IMR-90 (cell line): ENCODE measurements around the gene DNAH17. TPM values are rescaled to one million over a fixed set of nuclear protein-coding genes. Genes with fewer than 3 reads are reported as not detected.

ENCODE experiments used
- ATAC-seq: fragments of 200-7000 bp; cut with Tn5 transposase; 2 replicates; pipeline ENCODE4 v1.9.1; 2020; ENCODE audit warnings: low read depth, mild to moderate bottlenecking, moderate library complexity
- BruUV-seq: library from RNA; stranded (reverse); fragments of 400-500 nt; replicated peaks from 2 replicates; lab custom pipeline; 2021; lab: Mats Ljungman, UMichigan
- CTCF ChIA-PET: fragments of 300-600 bp; formaldehyde crosslinking; extraction: SDS; loops from one replicate; lab custom pipeline; 2021; ENCODE audit warnings: antibody characterized with exemption; lab: Yijun Ruan, JAX
- POLR2A ChIA-PET: fragments of 300-600 bp; sonication (Branson Sonifier 250); formaldehyde crosslinking; loops from one replicate; lab custom pipeline; 2022; ENCODE audit warnings: antibody characterized with exemption; ENCODE audit not compliant: unreplicated experiment; lab: Charles Lee
- DNase-seq: peaks from one replicate; pipeline ENCODE4 v3.0.0; 2013
- H2AFZ ChIP-seq: replicated peaks from 2 replicates; pipeline ENCODE3; 2013; ENCODE audit warnings: low read length, mild to moderate bottlenecking; ENCODE audit not compliant: poor library complexity
- H2AK5ac ChIP-seq: 2 replicates; pipeline ENCODE4 v1.6.1; 2013; ENCODE audit warnings: low read depth, low read length, inconsistent platforms
- H2AK9ac ChIP-seq: replicated peaks from 2 replicates; pipeline ENCODE3; 2013; ENCODE audit warnings: mild to moderate bottlenecking, low read depth, low read length, moderate library complexity; ENCODE audit not compliant: poor library complexity
- H2BK120ac ChIP-seq: 2 replicates; pipeline ENCODE4 v1.6.1; 2013; ENCODE audit warnings: low read depth, low read length, inconsistent platforms
- H2BK15ac ChIP-seq: 3 replicates; pipeline ENCODE4 v1.6.1; 2013; ENCODE audit warnings: low read depth, low read length, inconsistent platforms
- H2BK20ac ChIP-seq: 2 replicates; pipeline ENCODE4 v1.6.1; 2013; ENCODE audit warnings: low read depth, mild to moderate bottlenecking, inconsistent platforms, low read length, moderate library complexity
- H2BK5ac ChIP-seq: 2 replicates; pipeline ENCODE4 v1.6.1; 2013; ENCODE audit warnings: mild to moderate bottlenecking, low read depth, low read length, inconsistent platforms; ENCODE audit not compliant: poor library complexity, severe bottlenecking
- H3K14ac ChIP-seq: replicated peaks from 2 replicates; pipeline ENCODE4 v1.6.1; 2013; ENCODE audit warnings: low read depth, low read length, inconsistent platforms
- H3K18ac ChIP-seq: 2 replicates; pipeline ENCODE4 v1.6.1; 2013; ENCODE audit warnings: low read depth, low read length, control low read depth
- H3K23ac ChIP-seq: 2 replicates; pipeline ENCODE4 v1.6.1; 2013; ENCODE audit warnings: low read depth, low read length, inconsistent platforms
- H3K27ac ChIP-seq: 2 replicates; pipeline ENCODE4 v1.5.1; 2013; ENCODE audit warnings: mild to moderate bottlenecking, control low read depth, low read length; ENCODE audit not compliant: insufficient read depth
- H3K27me3 ChIP-seq: 2 replicates; pipeline ENCODE4 v1.6.1; 2013; ENCODE audit warnings: low read length; ENCODE audit not compliant: control insufficient read depth, insufficient read depth
- H3K36me3 ChIP-seq: 2 replicates; pipeline ENCODE4 v1.6.1; 2013; ENCODE audit warnings: low read length, mixed read lengths; ENCODE audit not compliant: control insufficient read depth, insufficient read depth
- H3K4ac ChIP-seq: 2 replicates; pipeline ENCODE4 v1.6.1; 2013; ENCODE audit warnings: low read depth, low read length, inconsistent platforms
- H3K4me1 ChIP-seq: 2 replicates; pipeline ENCODE4 v1.6.1; 2013; ENCODE audit warnings: low read length, mixed read lengths; ENCODE audit not compliant: control insufficient read depth, insufficient read depth
- H3K4me2 ChIP-seq: 2 replicates; pipeline ENCODE4 v1.6.1; 2013; ENCODE audit warnings: low read depth, mild to moderate bottlenecking, control low read depth, low read length, moderate library complexity
- H3K4me3 ChIP-seq: 2 replicates; pipeline ENCODE4 v1.5.1; 2013; ENCODE audit warnings: low read depth, mild to moderate bottlenecking, control low read depth, low read length, moderate library complexity; ENCODE audit not compliant: insufficient read depth
- H3K56ac ChIP-seq: 2 replicates; pipeline ENCODE4 v1.6.1; 2013; ENCODE audit warnings: low read length, inconsistent platforms; ENCODE audit not compliant: insufficient read depth; ENCODE audit errors: extremely low read depth
- H3K79me1 ChIP-seq, 2 experiments: 2 replicates each; pipeline ENCODE4 v1.6.1; 2013; ENCODE audit warnings: low read length in 2 of 2, inconsistent platforms in 1 of 2, low read depth in 1 of 2
- H3K9ac ChIP-seq: 2 replicates; pipeline ENCODE4 v1.6.1; 2013; ENCODE audit warnings: low read depth, low read length, control low read depth
- H3K9me1 ChIP-seq: 2 replicates; pipeline ENCODE4 v1.6.1; 2013; ENCODE audit warnings: low read length, inconsistent platforms; ENCODE audit not compliant: insufficient read depth
- H3K9me3 ChIP-seq: 2 replicates; pipeline ENCODE4 v1.6.1; 2013; ENCODE audit warnings: low read length; ENCODE audit not compliant: control insufficient read depth, insufficient read depth
- H4K20me1 ChIP-seq: 2 replicates; pipeline ENCODE4 v1.6.1; 2013; ENCODE audit warnings: low read length, inconsistent platforms; ENCODE audit not compliant: insufficient read depth
- H4K5ac ChIP-seq: 2 replicates; pipeline ENCODE4 v1.6.1; 2013; ENCODE audit warnings: mild to moderate bottlenecking, low read depth, low read length, control low read depth
- H4K8ac ChIP-seq, 2 experiments: 2 replicates each; pipeline ENCODE4 v1.6.1; 2013; ENCODE audit warnings: low read depth in 2 of 2, low read length in 2 of 2, control low read depth in 1 of 2, inconsistent platforms in 1 of 2
- H4K91ac ChIP-seq: 2 replicates; pipeline ENCODE4 v1.6.1; 2013; ENCODE audit warnings: low read depth, low read length, inconsistent platforms; ENCODE audit not compliant: insufficient read depth
- BHLHE40 ChIP-seq: fragments of 150-350 bp; IDR thresholded peaks from 2 replicates; pipeline ENCODE4 v1.6.1; 2016; ENCODE audit warnings: mild to moderate bottlenecking, low read depth, low read length
- CEBPB ChIP-seq: IDR thresholded peaks from 2 replicates; pipeline ENCODE4 v1.6.1; 2012; ENCODE audit warnings: low read depth, low read length, improper control_type of control experiment
- FOS ChIP-seq: fragments of 150-350 bp; IDR thresholded peaks from 2 replicates; pipeline ENCODE4 v1.6.1; 2016; ENCODE audit warnings: low read depth, low read length
- MAFK ChIP-seq: IDR thresholded peaks from 2 replicates; pipeline ENCODE4 v1.6.1; 2012; ENCODE audit warnings: low read depth, low read length, improper control_type of control experiment
- MAZ ChIP-seq: IDR thresholded peaks from 2 replicates; pipeline ENCODE4 v1.6.1; 2012; ENCODE audit warnings: low read depth, mild to moderate bottlenecking, low read length, improper control_type of control experiment, moderate library complexity, borderline replicate concordance
- MXI1 ChIP-seq: IDR thresholded peaks from 2 replicates; pipeline ENCODE4 v1.6.1; 2012; ENCODE audit warnings: low read depth, mild to moderate bottlenecking, low read length, moderate library complexity, borderline replicate concordance
- NFE2L2 ChIP-seq: fragments of 150-350 bp; IDR thresholded peaks from 2 replicates; pipeline ENCODE4 v1.6.1; 2016; ENCODE audit warnings: low read depth, mild to moderate bottlenecking, low read length
- POLR2A ChIP-seq: IDR thresholded peaks from 2 replicates; pipeline ENCODE4 v1.6.1; 2012; ENCODE audit warnings: mild to moderate bottlenecking, low read depth, low read length
- RAD21 ChIP-seq: IDR thresholded peaks from 2 replicates; pipeline ENCODE4 v1.6.1; 2012; ENCODE audit warnings: low read length, improper control_type of control experiment
- RFX5 ChIP-seq: IDR thresholded peaks from 2 replicates; pipeline ENCODE4 v1.8.0; 2012; ENCODE audit warnings: low read depth, mild to moderate bottlenecking, low read length, moderate library complexity
- SMC3 ChIP-seq: fragments of 150-350 bp; IDR thresholded peaks from 2 replicates; pipeline ENCODE4 v1.6.1; 2016; ENCODE audit warnings: low read depth, mild to moderate bottlenecking, antibody characterized with exemption, low read length, moderate library complexity
- WGBS, 2 experiments: methylation state at CpG; one replicate each; pipeline versions ENCODE4 v1.1.5 to v1.1.7; 2013; ENCODE audit warnings: missing lambda C conversion rate in 2 of 2; ENCODE audit not compliant: insufficient read length in 1 of 2; ENCODE audit errors: extremely low coverage in 2 of 2; 5-methylcytosine and 5-hydroxymethylcytosine counted together
- dilution Hi-C: fragments of 300-500 bp; cut with HindIII; formaldehyde crosslinking; loops from one replicate; pipeline ENCODE4 v1.14.3; 2018; ENCODE audit warnings: low sequenced_read_pairs; ENCODE audit not compliant: unreplicated experiment
- in situ Hi-C: fragments of 300-500 bp; cut with MboI; formaldehyde crosslinking; loops from 3 replicates; pipeline ENCODE4 v1.14.3; 2019; ENCODE audit warnings: low sequenced_read_pairs, inconsistent platforms, mixed read lengths
- intact Hi-C: fragments of 100-400 bp; cut with micrococcal nuclease; formaldehyde crosslinking; loops from 2 replicates; pipeline ENCODE4 v1.10.0; 2022
- polyA plus RNA-seq, 3 experiments: library from polyadenylated mRNA; depleted of rRNA; stranded (reverse); fragments of >200 nt; gene quantifications; 2 replicates each; pipeline ENCODE4 v1.2.3, GENCODE V29; 2012; ENCODE audit warnings: low replicate concordance in 1 of 3
- total RNA-seq: library from RNA; depleted of rRNA; stranded (reverse); fragments of >200 nt; gene quantifications from 2 replicates; pipeline ENCODE4 v1.2.3, GENCODE V29; 2012
- TF ChIP-seq, protein P1 (sequence below): fragments of 150-350 bp; IDR thresholded peaks from 2 replicates; pipeline ENCODE4 v1.6.1; 2016; ENCODE audit warnings: low read depth, mild to moderate bottlenecking, low read length, moderate library complexity, borderline replicate concordance
- TF ChIP-seq, protein P2 (sequence below): conservative IDR thresholded peaks from 2 replicates; pipeline ENCODE4 v1.5.1; 2012; ENCODE audit warnings: mild to moderate bottlenecking, low read depth, low read length, improper control_type of control experiment

Gene DNAH17
- total and polyA plus RNA-seq, 2 of the 4 experiments (the other 2 are of a cell fraction): not detected

DNA sequence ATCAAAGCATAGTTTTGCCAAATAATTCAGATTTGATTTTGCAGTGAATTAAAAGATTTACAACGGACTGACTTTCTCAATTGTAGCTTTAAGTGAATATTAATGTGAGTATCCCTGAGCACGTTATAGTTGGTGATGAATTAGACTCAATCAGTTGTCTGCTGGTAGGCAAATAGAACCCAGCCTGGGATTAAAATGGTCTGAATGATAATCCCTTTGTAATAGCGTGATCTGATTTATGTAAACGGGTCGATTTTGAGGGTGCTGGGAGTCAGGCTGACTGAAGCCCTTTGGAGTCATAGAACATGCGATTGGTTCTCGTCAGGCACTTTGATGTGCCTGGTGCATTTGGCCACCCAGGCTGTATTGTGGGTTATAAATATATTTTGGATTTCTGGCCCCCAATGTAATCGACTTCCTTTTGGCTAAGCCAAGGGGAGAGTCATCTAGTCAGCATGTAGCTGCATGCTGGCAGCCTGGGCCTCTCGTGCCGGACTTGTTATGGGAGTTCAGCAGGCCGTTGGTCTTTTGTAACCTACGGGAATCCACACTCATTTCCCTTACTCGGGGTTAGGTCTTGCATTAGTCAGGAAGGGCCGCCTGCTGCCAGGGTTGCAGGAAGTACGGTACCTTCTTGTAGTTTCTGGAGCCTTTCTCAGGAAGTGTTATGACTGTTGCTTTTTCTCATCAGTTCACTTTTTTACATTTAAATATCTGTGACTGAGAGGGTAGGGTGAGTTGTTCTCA lies 193.3 kb downstream of the DNAH17 start:
- peak overlapping the region; percentile 75 to 94 for H4K8ac ChIP-seq
- H3K4me2 ChIP-seq: peak overlapping the region; percentile 77
- H3K9ac ChIP-seq: peak overlapping the region; percentile 21; the same call in 1 of the 2 replicates
- dilution Hi-C loops: no loop called here
- H3K56ac ChIP-seq: peak overlapping the region; percentile 58; the same call in 1 of the 2 replicates
- H3K14ac ChIP-seq: peak overlapping the region; percentile 79
- peak overlapping the region; percentile 97; the same call in 1 of the 2 replicates for H2BK20ac ChIP-seq
- no TSS peak for BruUV-seq
- peak overlapping the region; percentile 64 for H4K91ac ChIP-seq
- no peak overlapping the region for H3K4me3 ChIP-seq
- H3K23ac ChIP-seq: peak overlapping the region; percentile 97
- H2AK9ac ChIP-seq: no peak overlapping the region
- in situ Hi-C loops: no loop called here
- DNase-seq: peak; percentile 100
- no peak overlapping the region for H2AFZ ChIP-seq
- peaks cover 35% of the 10 kb centered on the region for H3K4me1 ChIP-seq
- intact Hi-C loops: no loop called here
- peaks cover 5 to 77% of the 10 kb centered on the region in 2 experiments for H3K79me1 ChIP-seq
- H4K5ac ChIP-seq: peak overlapping the region; percentile 71
- H2AK5ac ChIP-seq: peak overlapping the region; percentile 73
- peak overlapping the region; percentile 97 for H3K4ac ChIP-seq
- peak overlapping the region; percentile 97 for H2BK120ac ChIP-seq
- peak; percentile 79 for ATAC-seq
- peaks cover 43% of the 10 kb centered on the region for H3K9me1 ChIP-seq
- no peaks in the 10 kb centered on the region for H3K27me3 ChIP-seq
- H4K20me1 ChIP-seq: peaks cover 36% of the 10 kb centered on the region; the same call in 1 of the 2 replicates
- peak overlapping the region; percentile 85 for H3K18ac ChIP-seq
- H3K27ac ChIP-seq: peak overlapping the region; percentile 95
- ChIA-PET CTCF (interaction anchor here (0.6 to 1.7 kb wide), 2 partner anchors 23 to 73 kb away, joined by 4 read pairs; no protein-coding TSS in a partner anchor), POLR2A (no interaction called here)
- H3K36me3 ChIP-seq: peaks cover 2% of the 10 kb centered on the region
- WGBS, 2 experiments: 44% methylated on average over 5 of the region's 15 CpGs; no CpG with 5 or more reads in 1 of the 2 experiments
- no peaks in the 10 kb centered on the region for H3K9me3 ChIP-seq
- H2BK5ac ChIP-seq: peak overlapping the region; percentile 92
- peak overlapping the region; percentile 80; the same call in 2 of the 3 replicates for H2BK15ac ChIP-seq
- peak; percentile 71; the same call in 1 of the 2 replicates for TF ChIP-seq MXI1
- TF ChIP-seq SMC3: no peak
- peak; percentile 88 for TF ChIP-seq CEBPB
- TF ChIP-seq RFX5: no peak
- peak; percentile 64; the same call in 1 of the 2 replicates for TF ChIP-seq NFE2L2
- TF ChIP-seq MAZ: 0 out of 2 replicates have a peak, but pooled peaks have one; percentile 17
- TF ChIP-seq POLR2A: no peak; the same call in 1 of the 2 replicates
- TF ChIP-seq, protein P1, sequence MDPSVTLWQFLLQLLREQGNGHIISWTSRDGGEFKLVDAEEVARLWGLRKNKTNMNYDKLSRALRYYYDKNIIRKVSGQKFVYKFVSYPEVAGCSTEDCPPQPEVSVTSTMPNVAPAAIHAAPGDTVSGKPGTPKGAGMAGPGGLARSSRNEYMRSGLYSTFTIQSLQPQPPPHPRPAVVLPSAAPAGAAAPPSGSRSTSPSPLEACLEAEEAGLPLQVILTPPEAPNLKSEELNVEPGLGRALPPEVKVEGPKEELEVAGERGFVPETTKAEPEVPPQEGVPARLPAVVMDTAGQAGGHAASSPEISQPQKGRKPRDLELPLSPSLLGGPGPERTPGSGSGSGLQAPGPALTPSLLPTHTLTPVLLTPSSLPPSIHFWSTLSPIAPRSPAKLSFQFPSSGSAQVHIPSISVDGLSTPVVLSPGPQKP: no peak
- TF ChIP-seq MAFK: peak; percentile 69
- TF ChIP-seq FOS: peak; percentile 82; the same call in 1 of the 2 replicates
- TF ChIP-seq, protein P2, sequence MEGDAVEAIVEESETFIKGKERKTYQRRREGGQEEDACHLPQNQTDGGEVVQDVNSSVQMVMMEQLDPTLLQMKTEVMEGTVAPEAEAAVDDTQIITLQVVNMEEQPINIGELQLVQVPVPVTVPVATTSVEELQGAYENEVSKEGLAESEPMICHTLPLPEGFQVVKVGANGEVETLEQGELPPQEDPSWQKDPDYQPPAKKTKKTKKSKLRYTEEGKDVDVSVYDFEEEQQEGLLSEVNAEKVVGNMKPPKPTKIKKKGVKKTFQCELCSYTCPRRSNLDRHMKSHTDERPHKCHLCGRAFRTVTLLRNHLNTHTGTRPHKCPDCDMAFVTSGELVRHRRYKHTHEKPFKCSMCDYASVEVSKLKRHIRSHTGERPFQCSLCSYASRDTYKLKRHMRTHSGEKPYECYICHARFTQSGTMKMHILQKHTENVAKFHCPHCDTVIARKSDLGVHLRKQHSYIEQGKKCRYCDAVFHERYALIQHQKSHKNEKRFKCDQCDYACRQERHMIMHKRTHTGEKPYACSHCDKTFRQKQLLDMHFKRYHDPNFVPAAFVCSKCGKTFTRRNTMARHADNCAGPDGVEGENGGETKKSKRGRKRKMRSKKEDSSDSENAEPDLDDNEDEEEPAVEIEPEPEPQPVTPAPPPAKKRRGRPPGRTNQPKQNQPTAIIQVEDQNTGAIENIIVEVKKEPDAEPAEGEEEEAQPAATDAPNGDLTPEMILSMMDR: no peak
- TF ChIP-seq RAD21: no peak
- TF ChIP-seq BHLHE40: peak; percentile 99
